EH (cell line): ENCODE results near the gene FANCB.

Experiments
- DNase-seq: peaks from one replicate; pipeline ENCODE4 v3.0.0-alpha.2; 2015; ENCODE audit warnings: low read depth

Gene FANCB

DNA sequence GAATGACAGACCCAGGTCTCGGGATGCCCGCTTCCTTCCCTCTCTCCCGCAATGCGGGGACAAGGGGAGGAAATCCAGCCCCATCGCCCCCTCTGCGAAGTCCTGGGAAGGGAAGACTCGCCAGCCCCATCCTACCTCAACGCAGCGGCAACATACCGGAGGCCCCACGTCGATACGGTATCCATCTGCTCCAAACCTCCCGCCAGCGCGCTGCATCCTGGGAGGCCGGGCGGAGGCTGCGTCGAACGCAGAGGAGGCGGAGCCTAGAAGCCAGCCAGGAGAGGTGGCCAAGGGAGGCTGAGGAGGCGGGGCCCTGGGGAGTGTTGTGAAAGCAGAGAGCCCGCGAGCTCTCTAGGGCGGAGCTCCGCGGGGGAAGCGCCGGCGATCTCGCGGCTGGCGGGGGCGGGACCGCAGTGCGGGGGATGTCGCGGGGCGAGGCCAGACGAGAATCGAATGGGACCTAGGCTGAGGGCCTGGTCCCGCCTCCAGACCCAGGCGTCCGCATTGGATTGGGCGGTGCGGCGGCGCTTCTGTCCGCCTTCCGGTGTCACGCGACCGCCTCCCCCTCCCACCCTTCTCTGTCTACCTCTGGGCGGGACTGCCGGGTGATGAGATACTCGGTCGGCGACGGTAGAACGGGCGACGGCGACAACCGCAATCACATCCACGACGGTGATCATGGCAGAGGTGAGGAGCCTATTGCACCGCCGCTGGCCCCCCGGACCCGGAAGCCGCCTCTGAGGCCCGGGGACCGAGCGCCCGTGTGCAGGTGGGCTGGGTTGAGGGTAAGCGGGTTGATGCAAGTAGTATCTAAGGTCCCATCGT, at the start of gene FANCB, which contains the start of gene MOSPD2:
Gene FANCB (minus strand): TSS at position 219 of the 825 bp plus-strand sequence. CDS start 7,559 bp downstream, outside the sequence.
Gene MOSPD2 (plus strand): TSS at position 571 of the 825 bp plus-strand sequence. CDS start 108 bp downstream, at position 679.
- DNase-seq = peak; percentile 94

GRCh38 chrX:14922437-14922836, 49.6 kb upstream of the FANCB start:
- peak; percentile 93 for DNase-seq

DNA sequence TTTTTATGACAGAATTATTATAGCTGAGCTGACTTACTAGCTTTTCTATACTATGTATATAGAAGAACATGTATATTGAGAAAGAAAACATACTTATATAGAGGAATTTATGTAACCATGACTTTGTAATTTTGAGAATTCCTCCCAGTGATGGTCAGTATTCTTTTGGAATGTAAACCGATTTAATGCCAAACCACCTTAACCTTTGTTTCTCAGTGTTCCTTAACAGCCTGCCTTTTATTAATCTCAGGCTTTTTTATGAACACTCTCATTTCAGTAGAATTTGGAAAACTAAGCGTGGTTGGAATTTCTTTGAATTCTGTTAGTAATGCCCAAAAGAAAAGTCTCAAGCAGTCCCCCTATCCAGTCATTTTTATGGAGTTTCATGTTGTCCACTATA, 47.3 kb upstream of the FANCB start:
- peak; percentile 78 for DNase-seq

DNA sequence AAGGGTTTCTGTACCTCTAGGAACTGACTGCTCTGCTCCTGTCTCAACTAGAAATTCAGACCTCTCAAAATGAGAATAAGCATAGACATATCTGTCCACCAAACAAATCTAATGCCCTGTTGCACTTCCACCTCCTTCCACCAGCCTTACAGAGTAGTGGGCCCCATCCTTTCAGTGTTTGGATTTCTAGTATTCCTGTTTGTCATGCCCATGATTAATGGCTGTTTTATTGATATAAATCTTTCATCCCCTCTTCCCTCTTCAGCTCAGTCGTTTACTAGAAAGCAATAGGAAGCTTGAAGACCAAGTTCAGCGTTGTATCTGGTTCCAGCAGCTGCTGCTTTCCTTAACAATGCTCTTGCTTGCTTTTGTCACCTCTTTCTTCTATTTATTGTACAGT, 46.5 kb upstream of the FANCB start:
- no peak for DNase-seq

DNA sequence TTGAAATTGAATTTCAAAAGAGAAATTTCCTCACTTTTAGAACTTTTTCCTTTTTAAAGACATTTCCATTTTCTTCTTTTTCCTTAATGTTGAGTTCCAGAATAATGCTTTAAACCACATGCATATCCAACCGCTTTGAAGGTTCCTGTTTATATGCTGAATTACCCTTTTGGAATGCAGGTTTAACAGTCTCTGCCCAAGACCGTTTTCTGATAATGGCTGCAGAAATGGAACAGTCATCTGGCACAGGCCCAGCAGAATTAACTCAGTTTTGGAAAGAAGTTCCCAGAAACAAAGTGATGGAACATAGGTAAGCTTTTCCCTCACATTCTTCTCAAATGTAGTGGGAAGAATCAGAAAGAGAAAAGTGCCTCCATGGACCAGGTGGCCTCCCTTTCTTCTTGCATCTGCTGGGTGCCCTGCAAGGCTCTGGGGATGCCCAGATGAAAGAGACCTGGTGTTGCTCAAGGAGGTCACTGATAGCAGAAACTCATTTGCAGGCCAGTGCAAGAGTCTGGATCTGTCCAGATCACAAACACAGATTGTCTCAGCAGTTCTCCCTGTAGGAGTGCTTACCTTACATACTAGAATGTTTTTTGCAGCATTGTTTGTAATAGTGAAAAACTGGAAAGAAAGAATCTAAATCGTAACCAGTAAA, 43.3 kb upstream of the FANCB start:
- peak; percentile 76 for DNase-seq

- DNase-seq = no peak
Measured at GRCh38 chrX:14915596-14915995, 42.7 kb upstream of the FANCB start.

DNA sequence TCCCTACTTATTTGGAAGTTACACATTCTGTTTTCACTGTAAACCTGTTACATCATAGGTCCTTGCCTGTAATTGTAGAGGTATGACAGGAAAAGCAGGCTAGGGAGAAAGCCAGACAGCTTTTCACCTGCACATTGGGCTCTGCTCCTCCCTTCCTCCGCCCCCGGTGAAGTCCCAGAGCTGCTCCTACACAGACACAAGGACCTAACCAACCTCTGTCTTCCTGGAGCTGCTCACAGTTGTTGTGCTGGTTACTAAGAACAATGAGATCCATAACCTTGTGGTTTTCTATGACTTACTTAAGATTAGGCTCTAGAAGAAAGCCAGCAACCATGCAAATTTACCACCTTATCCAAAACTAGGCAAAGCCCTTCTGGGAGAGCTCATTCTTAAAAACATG, 40.4 kb upstream of the FANCB start:
- DNase-seq = no peak

GRCh38 chrX:14903891-14904290, 31.0 kb upstream of the FANCB start:
- peak; percentile 79 for DNase-seq

GRCh38 chrX:14902537-14902936, 29.7 kb upstream of the FANCB start:
- DNase-seq = no peak

- peak; percentile 71 for DNase-seq
Measured at GRCh38 chrX:14899607-14900006, 26.7 kb upstream of the FANCB start.

- DNase-seq = no peak
Measured at GRCh38 chrX:14897042-14897441, 24.2 kb upstream of the FANCB start.

- no peak for DNase-seq
Measured at GRCh38 chrX:14896273-14896672, 23.4 kb upstream of the FANCB start.

DNA sequence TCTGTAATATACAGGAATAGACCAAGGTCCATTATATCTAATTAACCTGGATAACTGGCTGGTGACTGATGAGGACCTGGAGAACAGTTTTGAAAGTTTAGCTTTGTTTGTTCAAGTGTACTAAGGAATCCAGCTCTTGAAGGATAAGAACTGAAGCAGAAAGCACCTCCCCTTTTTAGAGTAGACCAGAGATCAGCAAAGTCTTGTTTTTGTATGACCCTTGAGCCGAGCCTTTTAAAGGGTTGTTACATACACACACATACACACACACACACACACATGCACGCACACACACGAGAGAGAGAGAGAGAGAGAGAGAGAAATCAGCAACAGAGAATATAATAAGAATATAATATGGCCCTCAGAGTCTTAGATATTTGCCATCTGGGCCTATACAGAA, 13.4 kb upstream of the FANCB start:
- DNase-seq = no peak

DNA sequence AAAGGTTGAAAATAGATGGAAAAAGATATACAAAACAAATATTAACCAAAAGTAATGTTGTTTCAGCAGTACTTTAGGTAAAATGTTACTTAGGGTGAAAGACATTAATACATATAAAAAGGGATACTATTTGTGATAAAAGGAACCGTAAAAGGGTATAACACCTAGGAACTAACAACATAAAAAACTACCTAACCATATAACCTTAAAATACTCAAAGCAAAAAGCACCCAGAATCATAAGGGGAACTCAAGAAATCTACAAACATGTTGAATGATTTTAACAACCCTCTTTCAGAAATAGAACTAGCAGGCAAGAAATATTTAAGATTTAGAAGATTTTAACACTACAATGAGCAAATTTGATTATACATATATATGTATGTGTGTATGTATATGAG, 11.8 kb upstream of the FANCB start:
- no peak for DNase-seq

GRCh38 chrX:14883826-14884225, 11.0 kb upstream of the FANCB start:
- DNase-seq = no peak

DNA sequence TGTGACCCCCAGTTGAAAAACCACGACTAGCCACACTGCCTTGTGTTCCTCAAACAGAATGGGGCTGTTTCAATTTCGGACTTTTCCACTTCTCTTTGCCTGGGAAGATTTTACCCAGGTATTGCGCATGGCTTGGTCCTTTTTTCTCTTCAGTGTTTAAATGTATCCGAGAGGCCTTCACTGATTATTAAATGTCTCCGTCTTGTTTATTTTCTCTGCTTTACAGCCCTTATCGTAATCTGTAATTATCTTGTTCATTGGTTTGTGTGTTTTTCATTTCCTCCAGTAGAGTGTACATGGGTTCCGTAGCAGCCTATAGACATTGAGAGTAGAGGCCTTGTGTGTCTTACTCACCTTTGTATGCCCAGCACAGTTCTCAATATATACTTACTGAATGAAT, 2.8 kb upstream of the FANCB start:
- no peak for DNase-seq

DNA sequence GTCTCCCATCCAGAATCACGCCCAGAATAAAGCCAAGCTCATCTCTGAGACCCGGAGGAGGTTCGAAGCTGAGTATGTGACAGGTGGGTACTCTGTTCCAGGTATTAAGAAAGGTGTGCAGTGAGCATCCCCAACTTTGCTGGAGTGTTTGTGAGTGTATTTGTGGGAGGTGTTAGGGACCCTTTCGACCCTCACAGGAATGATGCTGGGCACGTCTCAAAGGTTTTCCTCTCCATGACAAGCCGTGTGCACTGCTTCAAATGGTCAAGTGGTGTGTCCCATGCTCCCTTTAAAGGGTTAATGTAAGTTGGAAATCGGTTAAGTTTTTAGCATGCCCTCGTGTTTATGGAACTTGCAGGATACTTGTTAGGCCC, 794 bp upstream of the FANCB start:
- no peak for DNase-seq

DNA sequence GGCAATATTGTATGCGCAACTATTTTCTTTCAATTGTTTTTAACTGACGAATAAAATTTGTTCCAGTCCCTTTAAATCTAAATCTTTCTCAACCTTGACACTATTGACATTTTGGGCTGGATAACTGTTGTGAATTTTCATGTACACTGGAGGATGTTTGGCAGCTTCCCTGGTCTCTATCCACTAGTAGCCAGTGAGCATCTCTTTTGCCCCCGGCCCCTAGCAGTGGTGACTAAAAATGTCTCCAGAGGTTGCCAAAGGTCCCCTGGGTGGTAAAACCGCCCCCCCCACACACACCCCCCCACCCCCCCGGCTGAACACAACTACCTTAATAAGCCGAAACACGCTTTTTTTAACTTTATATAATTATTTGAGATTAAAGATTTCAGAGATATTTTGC, 514 bp downstream of the FANCB start:
- no peak for DNase-seq

- DNase-seq = no peak
Measured at GRCh38 chrX:14871767-14872166, 1.1 kb downstream of the FANCB start.

- DNase-seq = peak; percentile 66
Measured at GRCh38 chrX:14865201-14865600, 7.7 kb downstream of the FANCB start.

DNA sequence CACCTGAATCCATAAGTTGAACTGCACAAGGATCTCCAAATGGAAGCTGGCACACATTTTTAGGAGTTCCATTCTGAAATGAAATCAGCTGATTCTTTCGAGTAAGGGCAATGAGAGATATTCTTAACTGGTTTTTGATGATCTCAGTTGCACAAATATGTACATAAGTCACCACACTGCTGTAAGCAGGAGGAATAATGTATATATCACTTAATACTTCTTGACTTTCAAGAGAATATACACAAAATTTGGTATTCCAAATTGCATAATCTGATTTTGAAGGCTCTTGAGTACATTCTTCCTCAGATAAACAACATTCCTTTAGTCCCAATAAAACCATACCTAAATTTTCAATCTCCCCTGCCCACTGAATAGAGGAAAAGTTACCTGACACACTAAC, 8.2 kb downstream of the FANCB start:
- peak; percentile 71 for DNase-seq

DNA sequence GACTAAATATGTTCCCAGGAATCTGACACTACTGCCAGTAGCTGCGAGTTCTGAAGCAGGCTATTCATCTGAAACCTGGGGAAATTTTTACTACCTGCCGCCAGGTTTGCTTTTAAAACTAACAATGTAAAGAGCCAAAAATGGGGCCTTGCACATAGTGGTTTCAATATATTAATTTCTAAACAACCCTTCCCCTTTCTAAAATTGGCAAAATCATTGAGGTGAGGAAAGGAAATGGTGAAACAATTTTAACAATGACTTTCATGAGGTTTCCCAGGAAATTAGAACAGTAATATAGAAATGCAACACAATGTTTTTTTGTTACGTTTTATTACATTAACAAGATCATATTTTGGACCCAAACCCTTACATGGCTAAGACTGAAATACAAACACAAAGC, 21.3 kb downstream of the FANCB start:
- no peak for DNase-seq

DNA sequence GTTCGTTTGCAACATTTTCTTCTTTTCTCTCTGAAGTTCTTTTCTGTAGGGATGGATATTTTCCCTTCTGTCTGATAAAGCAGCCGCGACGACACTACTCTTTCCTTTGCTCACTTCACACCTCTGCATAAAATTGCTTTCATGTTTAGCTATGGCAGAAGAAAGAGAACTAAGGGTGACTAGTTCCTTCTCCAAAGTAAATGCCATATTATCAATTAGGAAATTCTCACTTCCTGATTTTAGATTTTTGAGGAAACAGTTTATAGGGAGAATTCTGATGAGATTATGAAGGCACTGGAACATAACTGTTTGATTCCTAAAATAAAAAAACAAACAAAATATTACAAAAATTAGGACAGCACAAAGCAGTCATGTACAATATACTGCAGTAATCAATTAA, 29.2 kb downstream of the FANCB start:
- DNase-seq = no peak

DNA sequence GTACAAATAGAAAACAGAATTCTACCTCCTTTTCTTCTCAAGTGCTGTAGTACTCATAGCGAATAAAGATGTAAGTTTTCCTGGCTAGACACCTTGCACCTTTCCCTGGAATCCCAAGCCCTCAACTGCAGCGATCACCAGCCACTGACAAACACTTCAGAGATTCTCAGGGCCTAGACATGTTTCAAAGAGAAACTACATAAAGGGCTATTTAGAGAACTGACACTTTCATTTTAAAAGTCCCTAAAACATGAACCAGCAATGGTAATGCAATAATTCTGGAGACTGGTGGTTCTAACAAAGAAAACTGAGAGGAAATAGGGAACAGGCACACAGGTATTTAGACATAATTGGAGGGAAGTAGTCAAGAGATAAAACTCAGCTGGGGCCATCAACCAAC, 35.7 kb downstream of the FANCB start:
- no peak for DNase-seq
